ENCODE measurements around the gene SMARCD3.

The SMARCD3 gene

GRCh38 chr7:151235091-151235787 lies 13.3 kb downstream of the SMARCD3 start:
- DNase-seq: no peak

GRCh38 chr7:151233804-151234203 lies 14.7 kb downstream of the SMARCD3 start:
- no peak for DNase-seq

GRCh38 chr7:151232917-151233701 lies 15.4 kb downstream of the SMARCD3 start:
- peak; percentile 45 for DNase-seq

- peak; percentile 86 for DNase-seq
Measured at GRCh38 chr7:151232091-151232916, 16.2 kb downstream of the SMARCD3 start, which contains the start of gene CHPF2. CHPF2 (plus strand) TSS chr7:151232483; CDS start chr7:151234012, 1,529 bp downstream.

GRCh38 chr7:151231080-151231479 lies 17.4 kb downstream of the SMARCD3 start:
- DNase-seq: no peak

GRCh38 chr7:151229249-151229648 lies 19.2 kb downstream of the SMARCD3 start:
- no peak for DNase-seq

GRCh38 chr7:151228024-151228866 lies 20.2 kb downstream of the SMARCD3 start:
- DNase-seq: no peak

GRCh38 chr7:151226875-151227782 lies 21.4 kb downstream of the SMARCD3 start, which contains the start of gene ABCF2:
ABCF2 (minus strand) TSS chr7:151227205; CDS start chr7:151226458, 747 bp downstream.
- DNase-seq: peak; percentile 97

- DNase-seq: no peak
Measured at GRCh38 chr7:151226560-151226874, 22.0 kb downstream of the SMARCD3 start.

GRCh38 chr7:151225948-151226510 lies 22.5 kb downstream of the SMARCD3 start:
- DNase-seq: no peak

GRCh38 chr7:151223728-151224127 lies 24.8 kb downstream of the SMARCD3 start:
- no peak for DNase-seq

- DNase-seq: no peak
Measured at GRCh38 chr7:151218170-151218569, 30.3 kb downstream of the SMARCD3 start.

GRCh38 chr7:151215396-151215795 lies 33.1 kb downstream of the SMARCD3 start:
- no peak for DNase-seq

- DNase-seq: no peak
Measured at GRCh38 chr7:151213826-151214225, 34.7 kb downstream of the SMARCD3 start.

- DNase-seq: no peak
Measured at GRCh38 chr7:151212626-151213025, 35.9 kb downstream of the SMARCD3 start.

GRCh38 chr7:151211155-151211772 lies 37.2 kb downstream of the SMARCD3 start:
- no peak for DNase-seq

- no peak for DNase-seq
Measured at GRCh38 chr7:151210087-151210854, 38.2 kb downstream of the SMARCD3 start, which contains the start of gene H2BK1. H2BK1 (minus strand) TSS chr7:151210488; CDS start chr7:151210318, 170 bp downstream.

GRCh38 chr7:151209588-151209987 lies 38.9 kb downstream of the SMARCD3 start:
- no peak for DNase-seq

- no peak for DNase-seq
Measured at GRCh38 chr7:151208253-151208862, 40.1 kb downstream of the SMARCD3 start.

All from NCI-H146 (cell line).